ENCODE results near the gene SDHAF3.

The SDHAF3 gene

GRCh38 chr7:97104719-97105238 is 12.7 kb upstream of the SDHAF3 start:
- Histone ChIP-seq H3K27ac (ENCODE audit: low read depth, low read length) (no peak overlapping the region), H3K9ac (ENCODE audit: low read length) (no peak overlapping the region), H3K4me3 (ENCODE audit: insufficient read depth, low read length, poor library complexity, severe bottlenecking) (no peak overlapping the region), H3K9me2 (replicated peaks; ENCODE audit: insufficient read depth, low read length) (no peaks in the 10 kb centered on the region), H3K79me2 (ENCODE audit: insufficient read depth, low read length) (no peaks in the 10 kb centered on the region), H3K9me3 (ENCODE audit: insufficient read depth, low read length) (no peaks in the 10 kb centered on the region), H2AFZ (ENCODE audit: low read depth, low read length, severe bottlenecking) (no peak overlapping the region), H3K4me2 (ENCODE audit: low read depth, low read length, poor library complexity, severe bottlenecking) (no peak overlapping the region), H4K20me1 (ENCODE audit: low read depth, low read length) (no peaks in the 10 kb centered on the region), H3F3A (ENCODE audit: insufficient read depth) (no peaks in the 10 kb centered on the region), H3K27me3 (ENCODE audit: low read length) (no peaks in the 10 kb centered on the region), H3K36me3 (ENCODE audit: low read length) (no peaks in the 10 kb centered on the region)
- TF ChIP-seq, protein P1, sequence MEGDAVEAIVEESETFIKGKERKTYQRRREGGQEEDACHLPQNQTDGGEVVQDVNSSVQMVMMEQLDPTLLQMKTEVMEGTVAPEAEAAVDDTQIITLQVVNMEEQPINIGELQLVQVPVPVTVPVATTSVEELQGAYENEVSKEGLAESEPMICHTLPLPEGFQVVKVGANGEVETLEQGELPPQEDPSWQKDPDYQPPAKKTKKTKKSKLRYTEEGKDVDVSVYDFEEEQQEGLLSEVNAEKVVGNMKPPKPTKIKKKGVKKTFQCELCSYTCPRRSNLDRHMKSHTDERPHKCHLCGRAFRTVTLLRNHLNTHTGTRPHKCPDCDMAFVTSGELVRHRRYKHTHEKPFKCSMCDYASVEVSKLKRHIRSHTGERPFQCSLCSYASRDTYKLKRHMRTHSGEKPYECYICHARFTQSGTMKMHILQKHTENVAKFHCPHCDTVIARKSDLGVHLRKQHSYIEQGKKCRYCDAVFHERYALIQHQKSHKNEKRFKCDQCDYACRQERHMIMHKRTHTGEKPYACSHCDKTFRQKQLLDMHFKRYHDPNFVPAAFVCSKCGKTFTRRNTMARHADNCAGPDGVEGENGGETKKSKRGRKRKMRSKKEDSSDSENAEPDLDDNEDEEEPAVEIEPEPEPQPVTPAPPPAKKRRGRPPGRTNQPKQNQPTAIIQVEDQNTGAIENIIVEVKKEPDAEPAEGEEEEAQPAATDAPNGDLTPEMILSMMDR (IDR thresholded peaks at IDR 0.05; ENCODE audit: insufficient read depth, low read length, poor library complexity, severe bottlenecking), result peak; percentile 82
- TF ChIP-seq EZH2phosphoT487 (conservative IDR thresholded peaks at IDR 0.05; ENCODE audit: low read length), result no peak

DNA sequence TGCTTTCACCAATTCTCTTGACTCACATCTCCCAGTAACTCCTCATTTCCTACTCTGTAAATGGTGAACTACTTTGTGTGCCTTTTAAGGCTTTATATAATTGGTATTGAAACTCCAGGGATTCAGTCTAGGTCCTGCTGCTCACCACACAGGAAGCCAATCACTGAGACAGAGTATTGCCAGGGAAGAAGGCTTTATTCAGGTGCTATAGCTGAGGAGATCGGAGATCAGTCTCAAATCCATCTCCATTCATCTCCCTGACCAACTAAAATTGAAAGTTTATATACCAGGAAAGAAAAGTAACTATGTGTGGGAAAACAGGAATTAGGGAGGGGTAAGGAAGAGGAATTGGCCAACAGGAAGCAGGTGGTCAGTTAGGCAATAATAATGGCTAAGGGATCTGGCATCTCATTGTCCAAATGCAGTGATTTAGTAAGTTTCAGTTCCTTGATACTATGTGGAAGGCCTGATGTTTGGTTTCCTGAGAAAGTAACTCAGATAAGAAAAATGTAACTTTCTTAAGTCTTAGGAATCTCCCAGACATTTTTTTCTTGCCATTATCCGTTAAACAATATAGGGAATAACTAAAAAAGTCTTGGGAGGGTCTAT is 10.2 kb upstream of the SDHAF3 start:
- Histone ChIP-seq H3K36me3 (ENCODE audit: low read length) (no peaks in the 10 kb centered on the region), H3K9ac (ENCODE audit: low read length) (no peak overlapping the region), H4K20me1 (ENCODE audit: low read depth, low read length) (no peaks in the 10 kb centered on the region), H3K79me2 (ENCODE audit: insufficient read depth, low read length) (no peaks in the 10 kb centered on the region), H3K4me3 (ENCODE audit: insufficient read depth, low read length, poor library complexity, severe bottlenecking) (no peak overlapping the region), H2AFZ (ENCODE audit: low read depth, low read length, severe bottlenecking) (no peak overlapping the region), H3K27ac (ENCODE audit: low read depth, low read length) (no peak overlapping the region), H3F3A (ENCODE audit: insufficient read depth) (no peaks in the 10 kb centered on the region), H3K9me2 (replicated peaks; ENCODE audit: insufficient read depth, low read length) (no peaks in the 10 kb centered on the region), H3K27me3 (ENCODE audit: low read length) (no peaks in the 10 kb centered on the region), H3K9me3 (ENCODE audit: insufficient read depth, low read length) (no peaks in the 10 kb centered on the region), H3K4me2 (ENCODE audit: low read depth, low read length, poor library complexity, severe bottlenecking) (no peak overlapping the region)
- TF ChIP-seq, protein P1 (IDR thresholded peaks at IDR 0.05; ENCODE audit: insufficient read depth, low read length, poor library complexity, severe bottlenecking), result no peak
- no peak for TF ChIP-seq EZH2phosphoT487 (conservative IDR thresholded peaks at IDR 0.05; ENCODE audit: low read length)

DNA sequence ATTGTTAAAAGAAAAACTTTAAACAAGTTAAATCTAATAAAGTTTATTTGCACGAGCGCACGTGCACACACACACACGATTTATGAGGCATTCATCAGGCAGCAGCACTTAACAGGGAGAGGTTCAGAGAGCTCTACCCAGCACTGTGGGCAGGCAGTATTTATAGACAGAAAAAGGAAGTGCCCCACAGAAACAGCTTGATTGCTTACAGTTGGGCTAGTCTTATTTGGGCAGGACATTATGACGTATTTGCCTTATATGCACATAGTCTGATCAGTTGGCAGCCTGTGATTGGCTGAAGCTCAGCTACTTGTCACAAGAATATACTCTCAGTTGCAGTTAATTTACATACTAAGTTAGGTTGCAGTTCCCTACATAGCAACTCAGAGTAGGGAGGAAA is 1.2 kb upstream of the SDHAF3 start:
- Histone ChIP-seq H3K27me3 (ENCODE audit: low read length) (no peaks in the 10 kb centered on the region), H3K36me3 (ENCODE audit: low read length) (peaks cover 6% of the 10 kb centered on the region; the same call in 1 of the 2 replicates), H3K4me3 (ENCODE audit: insufficient read depth, low read length, poor library complexity, severe bottlenecking) (peak overlapping the region; percentile 23), H3F3A (ENCODE audit: insufficient read depth) (peaks cover 38% of the 10 kb centered on the region), H3K27ac (ENCODE audit: low read depth, low read length) (peak overlapping the region; percentile 54), H3K9me3 (ENCODE audit: insufficient read depth, low read length) (peaks cover 7% of the 10 kb centered on the region; the same call in 1 of the 2 replicates), H3K9me2 (replicated peaks; ENCODE audit: insufficient read depth, low read length) (no peaks in the 10 kb centered on the region), H2AFZ (ENCODE audit: low read depth, low read length, severe bottlenecking) (peak overlapping the region; percentile 73), H3K79me2 (ENCODE audit: insufficient read depth, low read length) (peaks cover 36% of the 10 kb centered on the region), H4K20me1 (ENCODE audit: low read depth, low read length) (no peaks in the 10 kb centered on the region), H3K9ac (ENCODE audit: low read length) (no peak overlapping the region), H3K4me2 (ENCODE audit: low read depth, low read length, poor library complexity, severe bottlenecking) (peak overlapping the region; percentile 45)
- no peak for TF ChIP-seq EZH2phosphoT487 (conservative IDR thresholded peaks at IDR 0.05; ENCODE audit: low read length)
- TF ChIP-seq, protein P1 (IDR thresholded peaks at IDR 0.05; ENCODE audit: insufficient read depth, low read length, poor library complexity, severe bottlenecking), result no peak
